HG03108 (cell line): ENCODE measurements around the gene UGT1A6.

Source experiments
- ATAC-seq: cut with Tn5 transposase; IDR thresholded peaks from one replicate; pipeline ENCODE4 v1.9.1; 2021; ENCODE audit warnings: moderate library complexity; ENCODE audit not compliant: unreplicated experiment

The UGT1A6 gene

GRCh38 chr2:233798335-233799086 is 105.8 kb downstream of the UGT1A6 start:
- no peak for ATAC-seq

GRCh38 chr2:233799087-233799665 is 106.5 kb downstream of the UGT1A6 start:
- no peak for ATAC-seq

- ATAC-seq, result no peak
Measured at GRCh38 chr2:233799716-233800115, 107.0 kb downstream of the UGT1A6 start.

- no peak for ATAC-seq
Measured at GRCh38 chr2:233800208-233800607, 107.5 kb downstream of the UGT1A6 start.

GRCh38 chr2:233801357-233802131 is 108.9 kb downstream of the UGT1A6 start:
- ATAC-seq, result no peak

GRCh38 chr2:233802132-233802815 is 109.6 kb downstream of the UGT1A6 start:
- no peak for ATAC-seq

GRCh38 chr2:233803292-233803911 is 110.7 kb downstream of the UGT1A6 start:
- ATAC-seq, result no peak

GRCh38 chr2:233803994-233804393 is 111.3 kb downstream of the UGT1A6 start:
- ATAC-seq, result no peak

GRCh38 chr2:233807215-233807865 is 114.7 kb downstream of the UGT1A6 start:
- no peak for ATAC-seq

GRCh38 chr2:233807966-233808935 is 115.6 kb downstream of the UGT1A6 start:
- ATAC-seq, result no peak

- no peak for ATAC-seq
Measured at GRCh38 chr2:233810385-233810784, 117.7 kb downstream of the UGT1A6 start.

- ATAC-seq, result no peak
Measured at GRCh38 chr2:233811087-233811486, 118.4 kb downstream of the UGT1A6 start.

- no peak for ATAC-seq
Measured at GRCh38 chr2:233811732-233812131, 119.0 kb downstream of the UGT1A6 start.

- no peak for ATAC-seq
Measured at GRCh38 chr2:233813236-233814055, 120.8 kb downstream of the UGT1A6 start.

GRCh38 chr2:233814056-233814835 is 121.6 kb downstream of the UGT1A6 start:
- no peak for ATAC-seq

- no peak for ATAC-seq
Measured at GRCh38 chr2:233815861-233816260, 123.2 kb downstream of the UGT1A6 start.

- ATAC-seq, result no peak
Measured at GRCh38 chr2:233816334-233816733, 123.6 kb downstream of the UGT1A6 start.

GRCh38 chr2:233816771-233817170 is 124.1 kb downstream of the UGT1A6 start:
- ATAC-seq, result no peak
